ENCODE results near the gene GFY.
A peak's percentile ranks its signal among the peaks of the same experiment; 100 is the strongest.
"Not testable (repeated sequence)": the region's sequence is repeated elsewhere in the genome, so short reads cannot be mapped to it uniquely, and the experiment has no call there.

The GFY gene

DNA sequence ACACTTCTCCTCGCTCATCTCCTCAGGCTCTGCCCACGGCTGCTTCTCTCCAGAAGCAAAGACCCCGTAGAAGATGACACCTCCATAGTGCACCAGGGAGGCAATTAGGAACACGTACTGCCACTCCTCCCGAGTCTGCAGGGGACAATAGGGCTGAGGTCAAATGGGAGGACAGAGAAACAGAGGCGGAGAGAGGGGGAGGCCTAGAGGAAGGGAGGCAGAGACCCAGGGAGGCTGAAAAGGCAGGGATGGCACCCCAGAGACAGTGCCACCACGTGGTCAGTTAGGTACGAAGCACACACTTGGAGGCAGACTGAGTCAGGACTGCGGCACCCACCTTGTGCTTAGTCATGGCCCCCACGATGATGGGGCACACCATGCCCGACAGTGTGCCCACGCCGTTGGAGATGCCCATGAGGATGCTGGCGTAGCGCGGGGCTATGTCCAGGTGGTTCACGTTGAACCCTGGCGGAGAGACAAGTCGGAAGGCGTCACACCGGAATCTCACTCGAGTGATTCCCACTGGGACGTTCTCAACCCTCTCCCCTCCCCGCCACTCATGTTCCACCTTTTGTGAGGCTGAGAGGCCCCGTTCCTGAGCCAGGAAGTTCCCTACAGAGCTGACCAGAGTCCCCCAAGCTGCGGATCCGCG lies 5.6 kb downstream of the GFY start:
- peak in 1 of 2 experiments; percentile 33 for DNase-seq

DNA sequence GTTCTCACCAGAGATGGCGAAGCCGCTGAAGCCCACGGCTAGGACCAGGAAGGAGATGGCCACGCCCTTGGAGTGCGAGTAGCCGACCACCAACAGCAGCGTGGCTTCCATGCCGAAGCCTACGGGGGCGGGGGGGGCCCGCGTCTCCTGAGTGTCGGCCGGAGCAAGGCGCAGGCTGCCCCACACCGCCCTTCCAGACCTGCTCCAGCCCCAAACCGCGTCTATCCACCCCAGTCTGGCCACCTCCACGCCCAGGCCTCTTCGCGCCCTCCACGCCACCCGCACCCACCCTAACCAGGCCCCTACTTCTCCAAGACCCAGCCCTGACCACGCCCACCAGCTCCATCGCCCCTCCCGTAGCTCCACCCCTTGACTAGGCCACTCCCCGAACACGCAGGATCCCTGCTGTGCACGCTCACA lies 6.2 kb downstream of the GFY start:
- DNase-seq = no peak

DNA sequence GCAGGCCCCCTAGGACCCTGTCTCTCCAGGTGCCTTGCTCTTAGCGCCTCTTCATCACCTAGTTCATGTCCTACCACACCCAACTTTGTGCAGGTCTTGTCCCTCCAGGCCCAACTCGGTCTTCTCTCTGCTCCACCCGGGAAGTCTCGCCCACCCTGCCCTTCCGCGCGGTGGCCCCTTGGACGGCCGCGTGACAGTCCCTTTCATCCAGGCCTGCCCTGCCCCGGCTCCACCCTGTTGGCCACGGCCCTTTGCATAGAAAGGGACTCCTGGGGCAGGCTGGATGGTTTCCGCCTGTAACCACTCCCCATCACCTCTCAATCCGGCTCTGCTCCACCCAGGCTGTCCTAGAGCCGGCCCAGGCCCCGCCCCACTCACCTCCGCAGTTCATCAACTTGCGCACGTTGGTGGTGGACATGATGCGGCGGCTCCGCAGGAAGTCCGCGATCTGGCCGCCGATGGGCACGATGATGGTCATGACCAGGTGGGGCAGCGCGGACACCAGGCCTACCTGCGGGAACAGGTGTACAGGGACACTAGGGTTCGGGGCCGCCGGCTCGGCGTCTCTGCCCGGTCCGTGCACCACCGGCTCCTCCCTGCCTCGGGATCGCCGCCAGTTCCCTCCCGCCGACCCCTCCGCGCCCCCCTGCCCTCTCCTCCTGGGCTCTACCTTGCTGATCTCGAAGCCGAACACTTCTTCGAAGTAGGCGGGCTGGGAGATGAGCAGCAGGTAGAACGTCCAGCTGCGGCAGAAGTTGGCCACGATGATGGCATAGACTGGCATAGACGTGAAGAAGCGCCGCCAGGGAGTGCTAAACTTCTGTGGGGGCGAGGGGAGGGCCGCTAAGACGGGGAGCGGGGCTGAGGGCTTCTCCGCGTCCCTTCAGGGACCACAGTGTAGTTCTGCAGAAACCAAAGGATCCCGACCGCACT lies 7.2 kb downstream of the GFY start:
- DNase-seq = no peak

DNA sequence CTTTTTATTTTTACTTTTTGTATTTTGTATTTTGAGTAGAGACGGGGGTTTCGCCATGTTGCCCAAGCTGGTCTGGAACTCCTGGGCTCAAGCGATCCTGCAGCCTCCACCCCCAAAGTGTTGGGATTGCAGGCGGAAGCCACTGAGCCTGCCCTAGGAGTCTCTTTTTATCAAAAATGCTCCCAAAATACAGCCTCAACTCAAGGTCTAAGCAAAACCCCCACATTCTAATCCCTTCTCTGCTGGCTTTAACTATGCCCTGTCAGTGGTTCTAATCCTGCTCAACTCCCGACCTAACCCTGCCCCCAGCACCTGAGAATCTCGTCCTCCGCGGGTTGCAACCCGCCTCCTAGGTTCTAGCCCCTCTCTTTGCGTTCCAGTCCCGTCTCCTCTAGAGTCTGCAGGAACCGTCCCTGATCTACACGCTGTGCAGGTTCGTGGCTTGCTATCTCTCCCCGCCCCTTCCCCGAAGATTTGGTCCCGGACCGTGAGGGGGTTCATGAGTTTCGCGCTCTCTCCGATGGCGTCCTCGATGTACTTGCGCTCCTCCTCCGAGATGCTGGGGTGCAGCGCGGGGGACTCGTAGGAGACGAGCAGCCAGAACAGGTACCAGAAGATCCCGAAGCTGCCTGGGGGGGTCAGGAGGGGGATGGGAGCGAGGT lies 8.2 kb downstream of the GFY start:
- DNase-seq = no peak

DNA sequence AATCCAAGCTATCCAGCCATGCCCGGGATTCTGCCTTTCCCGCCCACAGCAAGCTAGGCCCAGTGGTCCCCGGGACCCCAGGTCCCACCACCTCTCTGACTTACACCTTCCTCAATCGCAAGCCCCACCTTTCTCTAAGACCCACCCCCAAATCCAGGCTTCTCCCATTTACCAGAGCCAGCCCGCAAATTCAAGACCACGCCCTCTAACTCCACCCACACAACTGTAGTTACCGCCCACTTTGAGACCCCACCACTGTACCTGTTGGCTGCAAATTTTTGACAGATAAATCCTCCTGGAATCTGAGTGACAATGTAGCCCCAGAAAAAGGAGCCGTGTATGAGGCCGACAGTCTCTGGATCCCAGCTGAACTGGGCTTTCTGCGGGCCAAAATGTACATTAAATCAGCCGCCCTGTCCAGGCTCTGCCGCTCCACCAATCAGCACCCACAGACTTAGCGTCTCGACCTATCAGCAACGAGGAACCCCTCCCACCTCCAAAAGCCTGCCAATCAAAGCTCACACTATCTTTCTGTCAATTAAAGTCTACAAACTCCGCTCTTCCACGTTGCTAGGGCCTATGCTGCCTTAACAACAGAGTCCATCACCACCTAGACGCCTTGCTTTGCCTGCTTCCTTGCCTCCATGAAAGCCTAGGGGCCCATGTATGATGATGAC lies 9.9 kb downstream of the GFY start:
- no peak for DNase-seq

DNA sequence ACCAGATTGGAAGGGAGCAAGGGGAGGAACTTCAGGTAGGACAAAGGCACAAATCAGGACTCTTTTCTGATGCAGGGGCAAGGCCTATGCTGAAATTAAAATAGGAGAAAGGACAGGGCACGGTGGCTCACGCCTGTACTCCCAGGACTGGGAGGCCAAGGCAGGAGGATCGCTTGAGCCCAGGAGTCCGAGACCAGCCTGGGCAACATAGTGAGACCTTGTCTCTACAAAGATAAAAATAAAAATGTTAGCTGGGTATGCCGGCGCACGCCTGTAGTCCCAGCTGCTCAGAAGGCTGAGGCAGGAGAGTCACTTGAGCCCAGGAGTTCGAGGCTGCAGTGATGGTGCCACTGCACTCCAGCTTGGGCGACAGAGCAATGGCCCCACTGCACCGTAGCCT lies 10.5 kb downstream of the GFY start:
- DNase-seq = no peak

DNA sequence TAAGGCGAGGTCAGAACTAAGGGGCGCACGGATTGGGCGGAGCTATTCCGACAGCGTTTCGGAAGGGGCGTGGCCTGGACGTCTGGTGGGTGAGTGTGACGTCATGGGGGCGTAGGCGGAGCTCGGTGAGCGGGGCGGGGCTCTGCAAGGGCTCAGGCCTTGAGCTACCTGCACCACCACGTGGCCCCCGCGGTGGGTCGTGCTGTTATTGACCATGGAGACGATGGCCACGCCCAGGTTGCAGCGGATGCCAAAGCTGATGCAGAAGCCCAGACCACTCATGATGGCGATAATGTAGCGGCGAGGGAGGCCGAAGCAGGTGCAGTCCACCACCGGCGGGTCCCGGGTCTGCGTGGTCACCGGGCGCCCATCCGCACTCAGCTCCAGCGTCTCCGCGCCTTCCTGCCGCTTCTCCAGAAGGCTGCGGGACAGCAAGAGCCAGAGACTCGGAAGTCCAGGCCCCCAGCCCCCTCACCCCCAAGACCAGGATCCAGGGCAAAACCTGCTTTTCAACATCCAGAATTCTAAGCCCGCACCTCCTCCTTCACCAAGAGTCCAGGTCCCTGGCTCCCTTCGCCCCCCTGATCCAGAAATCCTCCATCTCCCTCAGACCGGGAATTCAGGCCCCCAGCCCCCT lies 11.3 kb downstream of the GFY start:
- DNase-seq = no peak

DNA sequence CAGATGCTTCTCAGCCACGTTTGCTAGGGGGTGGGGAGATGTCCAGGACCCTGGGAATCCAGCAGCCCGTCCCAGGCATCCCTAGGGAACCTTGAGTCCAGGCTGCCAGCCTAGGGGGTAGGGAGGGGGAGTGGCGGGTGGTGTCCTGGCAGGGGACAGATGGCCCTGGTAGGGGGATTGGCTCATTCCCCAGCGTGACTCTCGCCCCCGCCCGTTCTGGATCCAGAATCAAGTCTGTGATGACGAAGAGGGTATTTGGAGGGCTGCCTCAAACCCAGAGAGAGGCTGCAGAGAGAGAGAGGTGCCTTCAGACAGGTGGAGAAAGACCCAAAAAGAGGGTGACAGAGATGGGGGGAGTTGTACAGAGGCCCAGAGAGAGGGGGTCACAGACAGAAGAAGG lies 12.0 kb downstream of the GFY start:
- no peak for DNase-seq

DNA sequence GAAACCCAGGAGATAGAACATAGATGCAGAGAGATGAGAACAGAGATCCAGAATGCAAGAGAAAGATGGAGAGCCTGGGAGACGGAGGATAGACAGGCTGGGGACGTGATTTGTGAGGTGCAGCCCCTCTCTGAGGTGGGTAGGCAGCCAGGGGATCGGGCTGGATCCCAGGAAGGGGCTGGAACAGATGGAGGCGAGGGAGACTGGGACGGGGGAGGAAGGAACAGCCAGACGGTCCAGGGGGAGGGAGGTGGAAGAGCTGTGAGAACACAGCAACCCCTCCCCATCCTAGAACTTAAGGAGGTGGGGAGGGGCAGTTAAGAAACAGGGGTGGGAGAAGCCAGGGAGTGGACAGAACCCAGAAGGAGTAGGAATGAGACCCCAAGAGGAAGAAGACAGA lies 13.1 kb downstream of the GFY start:
- no peak for DNase-seq

DNA sequence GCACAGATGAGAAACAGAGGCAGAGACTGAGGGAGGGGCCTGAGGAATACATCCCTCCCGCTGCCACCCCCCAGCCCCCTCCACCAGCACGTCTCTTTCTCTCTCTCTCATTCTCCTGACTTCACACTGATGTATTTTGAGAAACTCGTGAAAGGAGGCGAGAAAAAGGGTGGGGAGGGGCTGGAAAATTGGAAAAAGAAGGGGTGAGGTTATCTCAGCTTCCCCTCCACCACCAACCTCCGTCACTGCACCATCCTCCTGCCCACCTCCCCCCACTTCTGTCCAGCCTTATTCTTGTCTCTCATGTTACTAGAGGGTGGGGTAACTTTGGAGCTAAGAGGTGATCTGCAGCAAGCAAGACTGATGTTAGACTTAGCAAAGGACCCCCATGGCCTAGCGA lies 14.6 kb downstream of the GFY start:
- no peak for DNase-seq

DNA sequence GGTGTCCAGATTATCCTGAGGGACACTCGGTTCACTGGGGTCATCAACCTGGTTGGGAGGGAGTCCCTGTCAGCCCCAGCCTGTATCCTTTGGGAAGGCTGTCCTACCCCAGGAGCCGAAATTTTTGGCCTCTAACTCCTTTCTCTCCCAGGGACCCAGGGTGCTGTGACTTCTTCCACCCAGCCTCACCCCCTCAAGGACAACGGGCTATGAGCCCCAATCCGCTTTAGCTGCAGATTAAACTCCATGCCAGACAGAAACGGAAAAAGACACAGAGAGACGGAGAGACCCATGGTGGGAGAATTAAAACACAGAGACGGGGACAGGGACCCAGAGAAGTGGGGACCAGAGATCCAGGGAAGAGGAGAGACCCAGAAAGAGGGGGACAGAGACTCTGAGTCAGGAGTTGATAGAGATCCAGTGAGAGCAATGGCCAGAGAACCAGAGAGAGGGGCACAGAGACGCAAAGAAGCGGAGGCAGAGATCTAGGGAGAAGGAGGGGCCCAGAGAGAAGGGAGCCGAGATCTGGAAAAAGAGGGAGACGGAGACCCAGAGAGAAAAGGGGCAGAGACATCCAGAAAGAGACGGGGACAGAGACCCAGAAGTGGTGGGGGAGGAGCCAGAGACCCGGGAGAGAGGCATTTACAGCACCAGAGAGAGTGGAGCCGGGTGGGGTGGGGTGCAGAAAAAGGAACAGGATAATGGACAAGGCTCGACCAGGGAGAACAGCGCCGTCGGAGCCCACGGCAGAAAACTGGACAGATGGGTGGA lies 15.4 kb downstream of the GFY start:
- DNase-seq = no peak

DNA sequence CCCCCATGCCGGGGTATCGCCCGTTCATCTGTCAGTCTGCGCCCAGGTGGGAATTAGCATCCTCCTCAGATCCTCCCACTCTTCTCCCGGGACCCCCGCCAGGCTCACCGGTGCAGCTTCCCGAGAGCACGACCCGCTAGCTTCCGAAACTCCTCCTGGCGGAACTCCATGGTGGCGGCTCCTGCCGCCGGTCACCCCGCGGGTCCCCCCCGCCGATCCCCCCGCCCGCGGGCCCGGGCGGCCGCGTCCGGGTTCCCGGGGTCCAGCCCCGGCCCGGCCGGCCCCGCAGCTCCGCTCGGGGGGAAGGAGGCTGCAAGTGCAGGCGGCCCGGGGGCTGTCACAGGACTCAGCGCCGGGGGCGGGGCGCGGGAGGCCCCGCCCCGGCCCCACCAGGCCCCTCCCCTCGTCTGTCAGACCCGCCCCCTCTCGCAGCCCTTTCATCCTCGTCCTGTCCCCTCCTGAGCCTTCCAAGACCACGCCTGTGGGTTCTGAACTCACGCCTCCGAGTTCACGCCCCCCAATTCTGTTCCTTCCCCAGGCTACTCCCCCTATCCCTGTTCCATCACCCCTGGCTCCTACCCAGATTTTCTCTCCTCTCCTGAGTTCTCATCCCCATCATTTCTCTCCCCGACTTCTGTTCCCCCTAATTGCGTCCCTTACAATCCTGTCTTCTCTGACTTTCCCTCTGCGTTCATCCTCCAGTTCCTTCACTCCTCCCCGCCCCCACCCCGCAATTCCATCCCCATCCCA lies 16.2 kb downstream of the GFY start, which contains the start of gene SLC17A7:
TSS of gene SLC17A7 (minus strand) at position 318 of the 750 bp plus-strand sequence. CDS start at position 170, 148 bp downstream.
- no peak for DNase-seq

DNA sequence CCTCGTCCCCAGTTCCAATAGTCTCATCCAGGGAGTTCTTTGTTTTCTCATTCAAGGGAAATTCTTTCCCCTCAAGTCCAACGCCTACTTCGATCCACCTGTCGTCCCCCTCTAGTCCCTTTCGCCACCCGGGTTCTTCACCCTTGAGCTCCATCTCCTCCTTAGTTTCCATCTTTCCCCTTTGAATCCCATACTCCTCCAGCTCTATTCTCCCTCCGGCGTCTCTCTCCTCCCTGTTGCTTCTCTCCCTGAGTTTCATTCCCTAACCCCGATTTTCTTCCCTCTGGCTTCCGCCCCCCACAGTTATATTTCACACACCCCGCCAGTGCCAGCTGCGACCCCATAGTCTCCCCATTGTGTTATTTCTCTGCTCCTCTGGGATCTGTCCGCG lies 16.8 kb downstream of the GFY start:
- no peak for DNase-seq

DNA sequence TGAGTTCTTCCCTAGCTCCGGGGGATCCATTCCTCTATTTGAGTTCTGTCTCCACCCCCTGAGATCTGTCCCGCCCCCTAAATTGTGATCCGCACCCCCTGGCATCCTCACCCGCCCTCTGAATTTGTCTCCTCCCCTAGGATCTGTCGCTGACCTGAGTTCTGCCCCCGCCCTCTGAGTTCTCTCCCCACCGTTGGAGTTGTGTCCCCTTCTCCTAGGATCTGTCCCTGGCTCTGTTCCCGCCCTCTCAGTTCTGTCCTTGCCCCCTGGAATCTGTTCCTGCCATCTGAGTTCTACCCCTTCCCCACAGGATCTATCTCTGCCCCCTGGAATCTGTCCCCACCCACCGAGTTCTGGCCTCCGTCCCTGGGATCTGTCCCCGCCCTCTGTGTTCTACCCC lies 17.2 kb downstream of the GFY start:
- no peak for DNase-seq

DNA sequence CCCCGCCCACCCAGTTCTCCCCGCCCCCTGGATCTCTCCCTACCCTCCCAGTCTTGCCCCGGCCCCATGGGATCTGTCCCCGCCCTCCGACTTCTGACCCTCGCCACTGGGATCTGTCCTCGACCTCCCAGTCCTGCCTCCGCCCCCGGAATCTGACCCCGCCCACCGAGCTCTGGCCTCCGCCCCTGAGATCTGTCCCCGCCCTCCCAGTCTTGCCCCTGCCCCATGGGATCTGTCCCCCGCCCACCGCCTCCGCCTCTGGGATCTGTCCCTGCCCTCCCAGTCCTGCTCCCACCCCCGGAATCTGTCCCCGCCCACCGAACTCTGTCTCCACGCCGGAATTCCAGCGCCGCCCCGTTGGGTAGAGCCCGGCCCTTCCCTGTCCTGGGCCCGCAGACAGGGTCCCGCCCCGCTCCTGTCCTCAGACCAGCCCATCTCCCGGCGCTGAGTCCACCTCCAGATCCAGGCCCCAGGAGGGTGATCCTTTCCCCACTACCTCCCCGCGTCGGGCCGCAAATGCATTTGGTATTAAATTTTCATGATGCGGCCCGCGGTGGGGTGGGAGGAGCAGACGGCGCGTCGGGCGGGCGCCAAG lies 17.7 kb downstream of the GFY start:
- DNase-seq = peak; percentile 45 to 50

DNA sequence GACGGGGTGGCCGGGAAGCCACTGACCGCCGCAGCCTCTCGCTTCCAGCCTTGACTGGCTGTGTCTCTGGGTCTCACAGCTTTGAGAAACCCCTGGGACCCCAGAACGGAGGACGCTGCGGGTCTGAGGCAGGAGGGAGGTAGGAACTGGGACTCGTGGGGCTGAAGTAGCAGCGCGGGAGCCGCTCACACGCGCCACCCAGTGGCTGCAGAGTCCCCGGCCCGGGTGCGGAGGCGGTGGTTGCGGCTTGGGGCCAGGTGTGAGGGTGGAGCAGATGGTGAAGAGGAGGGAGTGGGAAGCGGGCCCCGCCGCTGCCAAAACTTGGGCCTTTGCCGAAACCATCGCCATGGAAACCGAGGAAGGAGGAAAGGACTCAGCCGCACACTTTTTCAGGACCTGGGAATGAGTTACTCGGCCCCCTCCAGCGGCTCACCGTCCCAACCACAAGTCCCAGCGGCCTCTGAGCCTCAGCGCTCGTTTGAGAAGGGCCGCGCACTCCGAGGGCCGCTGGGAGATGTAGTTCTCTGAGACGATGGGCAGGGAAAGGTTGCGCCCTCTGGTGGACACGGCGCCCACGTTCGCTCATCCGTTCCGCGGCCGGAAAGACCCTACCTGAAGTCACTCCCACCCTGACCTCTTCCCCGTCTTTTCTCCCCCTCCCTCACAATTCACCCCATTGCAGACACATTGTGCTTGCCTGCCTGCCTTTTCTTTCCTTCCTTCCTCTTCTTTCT lies 18.3 kb downstream of the GFY start:
- DNase-seq = peak; percentile 84 to 85

DNA sequence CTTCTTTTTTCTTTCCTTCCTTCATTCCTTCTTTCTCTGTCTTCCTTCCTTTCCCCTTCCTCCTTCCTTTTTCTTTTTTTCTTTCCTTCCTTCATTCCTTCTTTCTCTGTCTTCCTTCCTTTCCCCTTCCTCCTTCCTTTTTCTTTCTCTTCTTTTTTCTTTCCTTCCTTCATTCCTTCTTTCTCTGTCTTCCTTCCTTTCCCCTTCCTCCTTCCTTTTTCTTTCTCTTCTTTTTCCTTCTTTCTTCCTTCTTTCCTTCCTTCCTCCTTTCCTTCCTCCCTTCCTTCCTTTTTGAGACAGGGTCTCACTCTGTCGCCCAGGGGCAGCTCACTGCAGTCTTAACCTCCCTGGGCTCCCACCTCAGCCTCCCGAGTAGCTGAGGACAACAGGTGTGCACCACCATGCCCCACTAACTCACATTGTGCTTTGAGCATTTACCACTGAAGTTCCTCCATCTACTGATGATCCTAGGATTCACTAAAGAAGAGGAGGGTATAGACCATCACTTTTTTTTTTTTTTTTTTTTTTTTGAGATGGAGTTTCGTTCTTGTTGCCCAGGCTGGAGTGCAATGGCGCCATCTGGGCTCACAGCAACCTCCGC lies 19.0 kb downstream of the GFY start:
- DNase-seq = not testable (repeated sequence)

DNA sequence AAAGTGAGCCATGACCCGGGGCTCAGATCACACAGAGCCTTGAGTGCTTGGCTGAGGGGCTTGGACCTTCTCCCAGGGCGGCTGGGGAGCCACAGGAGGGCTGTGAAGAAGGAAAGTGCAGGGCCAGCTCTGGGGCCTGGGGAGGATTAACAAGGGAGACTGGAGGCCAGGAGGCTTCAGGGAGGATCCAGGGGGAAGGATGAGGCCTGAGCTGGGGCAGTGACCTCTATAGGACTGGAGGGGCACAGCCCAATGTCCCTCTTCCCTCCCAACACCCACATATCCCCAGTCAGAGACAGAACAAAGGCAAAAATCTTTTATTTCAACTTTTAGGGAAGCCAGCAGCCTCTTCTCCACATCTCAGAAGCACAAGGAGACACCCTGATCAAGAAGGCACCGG lies 20.8 kb downstream of the GFY start:
- no peak for DNase-seq
